ENCODE data around the gene RNASE7. TPM values are rescaled to one million over a fixed set of nuclear protein-coding genes. Genes with fewer than 3 reads are reported as not detected.

RNASE7 gene
- total RNA-seq, 1 experiment from 2014 or later = not detected

DNA sequence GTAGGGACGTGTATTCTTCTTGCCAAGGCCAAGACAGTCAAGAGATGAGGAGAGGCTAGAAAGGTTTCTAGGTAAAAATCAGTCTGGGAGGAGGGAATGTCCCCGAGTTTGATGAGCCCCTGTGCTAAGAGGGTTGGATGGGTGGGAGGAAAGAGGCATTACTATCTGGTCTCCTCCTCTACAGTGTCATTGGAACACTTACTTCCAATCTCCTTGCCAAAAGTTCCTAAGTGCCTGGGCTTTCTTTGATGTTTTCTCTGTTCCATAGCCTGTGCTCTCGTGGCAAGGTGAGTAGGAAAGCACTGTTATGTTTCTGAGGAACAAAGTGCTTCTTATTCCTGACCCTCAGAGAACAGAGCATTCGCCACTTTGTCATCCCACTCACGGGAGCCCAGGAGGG, 7.5 kb upstream of the RNASE7 start, which contains the start of gene RNASE13:
Gene RNASE13 (minus strand): TSS at position 101 of the 400 bp plus-strand sequence. CDS start 519 bp downstream, outside the sequence.
- H3K4me1 ChIP-seq (ENCODE audit: control insufficient read depth in 1 of 2, insufficient read depth in 2 of 2, low read length in 2 of 2) = peaks cover 0 to 7% of the 10 kb centered on the region in 2 experiments; a peak in 1 of 4 replicates
- H3K9ac ChIP-seq (ENCODE audit: low read length) = no peak within 1 kb of the TSS
- POLR2A ChIA-PET = no interaction called here
- CTCF ChIA-PET = interaction anchor here (5.2 kb wide), 1 partner anchor 20 kb away, joined by 25 read pairs; no protein-coding TSS in a partner anchor
- TF ChIP-seq TCF7L2 (IDR thresholded peaks at IDR 0.05; ENCODE audit: borderline replicate concordance, extremely low read depth, insufficient read depth, insufficient read length) = no peak
- H2AFZ ChIP-seq (ENCODE audit: low read depth, low read length, poor library complexity, severe bottlenecking) = no peak within 1 kb of the TSS
- ATAC-seq (no peak), DNase-seq (ENCODE audit: low read depth, low spot score) (no peak)
- no TSS peak for BruUV-seq (replicated peaks)
- intact Hi-C loops (cut with micrococcal nuclease) = no loop called here
- no peak within 1 kb of the TSS for H3K27ac ChIP-seq (ENCODE audit: low read depth, low read length)
- no peak within 1 kb of the TSS for H3K4me3 ChIP-seq (replicated peaks in 1 of 2; ENCODE audit: low read depth in 1 of 2, low read length in 2 of 2)
- RAD21 ChIA-PET (ENCODE audit: low non-redundant PET in 1 of 2, low total read pairs in 2 of 2, uncharacterized antibody in 2 of 2, unreplicated experiment in 2 of 2) = no interaction called here
- H3K4me2 ChIP-seq (ENCODE audit: low read length) = no peak within 1 kb of the TSS
- H3K27me3 ChIP-seq (ENCODE audit: insufficient read depth, low read length) = no peaks in the 10 kb centered on the region; the same call in 1 of the 2 replicates
- no peaks in the 10 kb centered on the region for H4K20me1 ChIP-seq (ENCODE audit: insufficient read depth)
- H3K9me3 ChIP-seq (ENCODE audit: control insufficient read depth in 1 of 2, insufficient read depth in 1 of 2, low read depth in 1 of 2, low read length in 2 of 2) = no peaks in the 10 kb centered on the region
- no peaks in the 10 kb centered on the region for H3K79me2 ChIP-seq (ENCODE audit: insufficient read depth, low read length)
- H3K36me3 ChIP-seq (ENCODE audit: control insufficient read depth in 1 of 2, insufficient read depth in 2 of 2, low read length in 2 of 2) = no peaks in the 10 kb centered on the region
- H3K9me2 ChIP-seq (ENCODE audit: insufficient read depth) = no peaks in the 10 kb centered on the region

DNA sequence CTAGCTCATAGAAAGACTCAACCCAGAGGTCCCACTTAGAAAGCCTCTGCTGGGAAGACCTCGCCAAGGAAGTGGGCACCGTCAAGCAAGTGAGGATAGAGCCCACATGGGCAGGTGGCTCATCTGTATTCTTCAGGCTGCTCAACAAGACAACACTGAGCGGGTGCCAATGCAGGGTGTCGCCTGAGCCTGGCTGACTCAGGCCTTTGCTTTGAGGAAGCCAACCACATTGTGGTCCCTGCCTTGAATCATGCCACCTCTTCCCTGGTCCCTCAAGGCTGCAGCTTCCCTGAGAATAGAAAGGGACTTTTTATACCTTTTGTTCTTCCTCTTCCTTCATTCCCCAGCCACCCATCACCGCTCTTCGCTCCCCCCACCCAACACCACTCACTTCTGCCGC, 5.4 kb upstream of the RNASE7 start:
- CTCF ChIA-PET = interaction anchor here (5.2 kb wide), 1 partner anchor 22 kb away, joined by 25 read pairs; no protein-coding TSS in a partner anchor
- Histone ChIP-seq H3K4me1 (ENCODE audit: control insufficient read depth in 1 of 2, insufficient read depth in 2 of 2, low read length in 2 of 2) (peaks cover 0 to 7% of the 10 kb centered on the region in 2 experiments; a peak in 1 of 4 replicates), H3K9me2 (ENCODE audit: insufficient read depth) (no peaks in the 10 kb centered on the region), H3K4me2 (ENCODE audit: low read length) (no peak overlapping the region), H4K20me1 (ENCODE audit: insufficient read depth) (no peaks in the 10 kb centered on the region), H3K36me3 (ENCODE audit: control insufficient read depth in 1 of 2, insufficient read depth in 2 of 2, low read length in 2 of 2) (no peaks in the 10 kb centered on the region), H3K9me3 (ENCODE audit: control insufficient read depth in 1 of 2, insufficient read depth in 1 of 2, low read depth in 1 of 2, low read length in 2 of 2) (no peaks in the 10 kb centered on the region), H3K79me2 (ENCODE audit: insufficient read depth, low read length) (no peaks in the 10 kb centered on the region), H3K27me3 (ENCODE audit: insufficient read depth, low read length) (no peaks in the 10 kb centered on the region; the same call in 1 of the 2 replicates), H3K4me3 (replicated peaks in 1 of 2; ENCODE audit: low read depth in 1 of 2, low read length in 2 of 2) (no peak overlapping the region), H3K9ac (ENCODE audit: low read length) (no peak overlapping the region), H3K27ac (ENCODE audit: low read depth, low read length) (no peak overlapping the region), H2AFZ (ENCODE audit: low read depth, low read length, poor library complexity, severe bottlenecking) (no peak overlapping the region)
- DNase-seq (ENCODE audit: low read depth, low spot score) (no peak), ATAC-seq (no peak; the same call in 1 of the 2 replicates)
- intact Hi-C loops (cut with micrococcal nuclease) = no loop called here
- BruUV-seq (replicated peaks) = no TSS peak
- RAD21 ChIA-PET (ENCODE audit: low non-redundant PET in 1 of 2, low total read pairs in 2 of 2, uncharacterized antibody in 2 of 2, unreplicated experiment in 2 of 2) = no interaction called here
- POLR2A ChIA-PET = no interaction called here
- TF ChIP-seq SRF (IDR thresholded peaks at IDR 0.05; ENCODE audit: low read depth) (no peak), POLR2AphosphoS5 (IDR thresholded peaks at IDR 0.05; ENCODE audit: low read depth, low read length) (no peak), ZNF274 (IDR thresholded peaks at IDR 0.05; ENCODE audit: low read depth, low read length) (no peak), POLR2A (IDR thresholded peaks at IDR 0.05; ENCODE audit: borderline replicate concordance, extremely low read depth, insufficient read depth, insufficient read length) (no peak), EGR1 (IDR thresholded peaks at IDR 0.05; ENCODE audit: low read depth) (no peak), JUND (IDR thresholded peaks at IDR 0.05) (no peak), RAD21 (IDR thresholded peaks at IDR 0.05; ENCODE audit: low read depth) (no peak)
- TF ChIP-seq, protein P1, sequence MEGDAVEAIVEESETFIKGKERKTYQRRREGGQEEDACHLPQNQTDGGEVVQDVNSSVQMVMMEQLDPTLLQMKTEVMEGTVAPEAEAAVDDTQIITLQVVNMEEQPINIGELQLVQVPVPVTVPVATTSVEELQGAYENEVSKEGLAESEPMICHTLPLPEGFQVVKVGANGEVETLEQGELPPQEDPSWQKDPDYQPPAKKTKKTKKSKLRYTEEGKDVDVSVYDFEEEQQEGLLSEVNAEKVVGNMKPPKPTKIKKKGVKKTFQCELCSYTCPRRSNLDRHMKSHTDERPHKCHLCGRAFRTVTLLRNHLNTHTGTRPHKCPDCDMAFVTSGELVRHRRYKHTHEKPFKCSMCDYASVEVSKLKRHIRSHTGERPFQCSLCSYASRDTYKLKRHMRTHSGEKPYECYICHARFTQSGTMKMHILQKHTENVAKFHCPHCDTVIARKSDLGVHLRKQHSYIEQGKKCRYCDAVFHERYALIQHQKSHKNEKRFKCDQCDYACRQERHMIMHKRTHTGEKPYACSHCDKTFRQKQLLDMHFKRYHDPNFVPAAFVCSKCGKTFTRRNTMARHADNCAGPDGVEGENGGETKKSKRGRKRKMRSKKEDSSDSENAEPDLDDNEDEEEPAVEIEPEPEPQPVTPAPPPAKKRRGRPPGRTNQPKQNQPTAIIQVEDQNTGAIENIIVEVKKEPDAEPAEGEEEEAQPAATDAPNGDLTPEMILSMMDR (IDR thresholded peaks at IDR 0.05 in 2 of 3, conservative IDR thresholded peaks at IDR 0.05 in 1 of 3; ENCODE audit: borderline replicate concordance in 1 of 3, insufficient read depth in 1 of 3, low read depth in 2 of 3, low read length in 2 of 3) = no peak
